Right lobe of liver (tissue), 6 donors: ENCODE results near the gene ESR2. TPM values are rescaled to one million over a fixed set of nuclear protein-coding genes. Genes with fewer than 3 reads are reported as not detected.
A peak's percentile ranks its signal among the peaks of the same experiment; 100 is the strongest.

Experiments used
- ATAC-seq, 4 donors: fragments of 200-7000 bp; cut with Tn5 transposase; one replicate each; pipeline ENCODE4 v1.9.1; 2020; ENCODE audit warnings: mild to moderate bottlenecking in 4 of 4, moderate library complexity in 4 of 4
- DNase-seq, 3 donors: peaks; one replicate each; pipeline ENCODE4 v3.0.0-alpha.2; 2020
- H3K27ac ChIP-seq, 3 donors: fragments of 200-600 bp; one replicate each; pipeline ENCODE4 v1.8.0; 2022
- H3K27me3 ChIP-seq, 2 donors: fragments of 200-600 bp; one replicate each; pipeline ENCODE4 v1.8.0; 2022
- H3K36me3 ChIP-seq, 4 donors: fragments of 200-600 bp; sonication (generic) in 1 of 4; one replicate each; pipeline versions ENCODE4 v1.5.1 to v1.8.0; 2017 to 2022; ENCODE audit warnings: control low read depth in 1 of 4
- H3K4me1 ChIP-seq, 4 donors: fragments of 200-600 bp; sonication (generic) in 1 of 4; one replicate each; pipeline versions ENCODE4 v1.5.1 to v1.8.0; 2017 to 2022; ENCODE audit warnings: control low read depth in 1 of 4
- H3K4me3 ChIP-seq, 3 donors: fragments of 200-600 bp; one replicate each; pipeline ENCODE4 v1.8.0; 2022
- H3K9me3 ChIP-seq, 4 donors: fragments of 200-600 bp; sonication (generic) in 1 of 4; one replicate each; pipeline versions ENCODE4 v1.5.1 to v1.8.0; 2017 to 2022; ENCODE audit warnings: control low read depth in 1 of 4
- POLR2A ChIP-seq: fragments of 450-650 bp; IDR thresholded peaks from one replicate; pipeline ENCODE4 v1.6.1; 2017; ENCODE audit warnings: antibody characterized with exemption, mild to moderate bottlenecking
- WGBS: methylation state at CpG from one replicate; pipeline ENCODE4 v1.1.6; 2018; ENCODE audit warnings: low coverage, low lambda C conversion rate; ENCODE audit not compliant: insufficient coverage; ENCODE audit errors: missing lambda C conversion rate; 5-methylcytosine and 5-hydroxymethylcytosine counted together
- intact Hi-C, 2 donors: fragments of 100-400 bp; cut with DNase I; formaldehyde crosslinking; loops; one replicate each; pipeline versions ENCODE4 v1.11.2 to v1.14.1; 2022
- total RNA-seq, 6 experiments: library from RNA; depleted of rRNA in 2 of 6; stranded (reverse); fragments of >200 nt in 2 of 6; fragmentation: NEBNext Ultra II Directional in 3 of 6; extraction: Animal tissue kit (Norgen Biotek cat#: 25700) in 3 of 6; gene quantifications; one replicate each; pipeline versions ENCODE4 v1.1.0 to v1.2.4, GENCODE V29; 2016 to 2023
- TF ChIP-seq, protein P1 (sequence below), 4 donors: fragments of 200-600 bp in 3 of 4; fragments of 450-650 bp in 1 of 4; IDR thresholded peaks; one replicate each; pipeline versions ENCODE4 v1.5.1 to v1.8.0; 2016 to 2022; ENCODE audit warnings: antibody characterized with exemption in 4 of 4, mild to moderate bottlenecking in 2 of 4
- donor health status: DM: no; HTN: yes; CAD: no.
- donor health status: DM: no; HTN: no; CAD: no.
- donor health status: DM: no; HTN: no; CAD: no.
- donor health status: DM: no; HTN: yes; CAD: no.
- donor health status: DM: no; HTN: yes; CAD: no.

The ESR2 gene
- total RNA-seq, 6 experiments from 2014 or later: 0.04 TPM; not detected in 5

GRCh38 chr14:64147126-64147790 lies 146.9 kb downstream of the ESR2 start:
- 81% methylated on average over 6 of the region's 7 CpGs for WGBS
- intact Hi-C loops: no loop called here
- no peaks in the 10 kb centered on the region for H3K4me1 ChIP-seq
- no peak overlapping the region for H3K4me3 ChIP-seq
- no peaks in the 10 kb centered on the region for H3K27me3 ChIP-seq
- TF ChIP-seq POLR2A: no peak
- TF ChIP-seq, protein P1, sequence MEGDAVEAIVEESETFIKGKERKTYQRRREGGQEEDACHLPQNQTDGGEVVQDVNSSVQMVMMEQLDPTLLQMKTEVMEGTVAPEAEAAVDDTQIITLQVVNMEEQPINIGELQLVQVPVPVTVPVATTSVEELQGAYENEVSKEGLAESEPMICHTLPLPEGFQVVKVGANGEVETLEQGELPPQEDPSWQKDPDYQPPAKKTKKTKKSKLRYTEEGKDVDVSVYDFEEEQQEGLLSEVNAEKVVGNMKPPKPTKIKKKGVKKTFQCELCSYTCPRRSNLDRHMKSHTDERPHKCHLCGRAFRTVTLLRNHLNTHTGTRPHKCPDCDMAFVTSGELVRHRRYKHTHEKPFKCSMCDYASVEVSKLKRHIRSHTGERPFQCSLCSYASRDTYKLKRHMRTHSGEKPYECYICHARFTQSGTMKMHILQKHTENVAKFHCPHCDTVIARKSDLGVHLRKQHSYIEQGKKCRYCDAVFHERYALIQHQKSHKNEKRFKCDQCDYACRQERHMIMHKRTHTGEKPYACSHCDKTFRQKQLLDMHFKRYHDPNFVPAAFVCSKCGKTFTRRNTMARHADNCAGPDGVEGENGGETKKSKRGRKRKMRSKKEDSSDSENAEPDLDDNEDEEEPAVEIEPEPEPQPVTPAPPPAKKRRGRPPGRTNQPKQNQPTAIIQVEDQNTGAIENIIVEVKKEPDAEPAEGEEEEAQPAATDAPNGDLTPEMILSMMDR (IDR thresholded peaks at IDR 0.05): no peak
- peak in 2 of 4 donors; percentile 10 to 41 for ATAC-seq
- no peaks in the 10 kb centered on the region for H3K9me3 ChIP-seq
- no peak overlapping the region for H3K27ac ChIP-seq
- peaks cover 0 to 57% (median 25%) of the 10 kb centered on the region in 4 donors for H3K36me3 ChIP-seq
- no peak for DNase-seq

- H3K27me3 ChIP-seq: no peaks in the 10 kb centered on the region
- H3K4me3 ChIP-seq: no peak overlapping the region
- no peaks in the 10 kb centered on the region for H3K4me1 ChIP-seq
- peaks cover 0 to 83% (median 48%) of the 10 kb centered on the region in 4 donors for H3K36me3 ChIP-seq
- no peak for ATAC-seq
- DNase-seq: no peak
- no peaks in the 10 kb centered on the region for H3K9me3 ChIP-seq
- TF ChIP-seq, protein P1 (IDR thresholded peaks at IDR 0.05): peak in 1 of 4 donors; percentile 4
- TF ChIP-seq POLR2A: no peak
- no peak overlapping the region for H3K27ac ChIP-seq
- WGBS: 91% methylated on average over 8 of the region's 9 CpGs
- intact Hi-C loops: no loop called here
Observed at GRCh38 chr14:64137657-64138290, 156.4 kb downstream of the ESR2 start.

DNA sequence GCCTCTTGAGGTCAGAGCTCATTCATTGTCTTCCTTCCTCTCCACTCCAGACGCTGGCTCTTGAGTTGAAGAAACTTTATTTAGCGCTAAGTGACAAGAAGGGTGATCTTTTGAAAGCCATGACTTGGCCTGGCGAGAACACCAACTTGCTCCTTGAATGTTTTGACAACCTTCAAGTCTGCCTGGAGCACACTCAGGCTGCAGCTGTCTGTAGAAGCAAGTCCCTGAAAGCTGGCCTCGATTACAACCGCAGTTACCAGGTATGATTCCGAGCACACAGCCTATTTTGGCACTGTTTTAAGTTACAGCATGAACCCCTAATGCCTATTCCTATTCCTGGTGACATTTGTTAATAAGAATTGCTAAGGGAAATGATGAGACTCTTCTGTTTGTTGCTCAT lies 167.6 kb downstream of the ESR2 start:
- no peaks in the 10 kb centered on the region for H3K9me3 ChIP-seq
- peaks cover 5 to 70% (median 42%) of the 10 kb centered on the region in 4 donors for H3K36me3 ChIP-seq
- H3K4me3 ChIP-seq: no peak overlapping the region
- H3K27me3 ChIP-seq: no peaks in the 10 kb centered on the region
- DNase-seq: no peak
- intact Hi-C loops: no loop called here
- no peak for ATAC-seq
- 86% methylated on average over 1 of the region's 6 CpGs for WGBS
- TF ChIP-seq, protein P1 (IDR thresholded peaks at IDR 0.05): no peak
- TF ChIP-seq POLR2A: no peak
- peaks cover 0 to 19% (median 3%) of the 10 kb centered on the region in 4 donors for H3K4me1 ChIP-seq
- H3K27ac ChIP-seq: no peak overlapping the region

GRCh38 chr14:64125270-64125669 lies 168.9 kb downstream of the ESR2 start:
- ATAC-seq (no peak), DNase-seq (no peak)
- TF ChIP-seq POLR2A: no peak
- TF ChIP-seq, protein P1 (IDR thresholded peaks at IDR 0.05): no peak
- Histone ChIP-seq H3K27ac (no peak overlapping the region), H3K36me3 (peaks cover 4 to 66% (median 44%) of the 10 kb centered on the region in 4 donors), H3K4me1 (peaks cover 0 to 19% (median 3%) of the 10 kb centered on the region in 4 donors), H3K27me3 (no peaks in the 10 kb centered on the region), H3K9me3 (no peaks in the 10 kb centered on the region), H3K4me3 (no peak overlapping the region)
- WGBS: 78% methylated on average over 2 of the region's 2 CpGs
- intact Hi-C loops: no loop called here
